ENCODE data around the gene FARP2. TPM values are rescaled to one million over a fixed set of nuclear protein-coding genes. Genes with fewer than 3 reads are reported as not detected.

Gene FARP2
- total and polyA plus RNA-seq, 2 experiments from 2014 or later: 16.0 to 22.6 TPM

DNA sequence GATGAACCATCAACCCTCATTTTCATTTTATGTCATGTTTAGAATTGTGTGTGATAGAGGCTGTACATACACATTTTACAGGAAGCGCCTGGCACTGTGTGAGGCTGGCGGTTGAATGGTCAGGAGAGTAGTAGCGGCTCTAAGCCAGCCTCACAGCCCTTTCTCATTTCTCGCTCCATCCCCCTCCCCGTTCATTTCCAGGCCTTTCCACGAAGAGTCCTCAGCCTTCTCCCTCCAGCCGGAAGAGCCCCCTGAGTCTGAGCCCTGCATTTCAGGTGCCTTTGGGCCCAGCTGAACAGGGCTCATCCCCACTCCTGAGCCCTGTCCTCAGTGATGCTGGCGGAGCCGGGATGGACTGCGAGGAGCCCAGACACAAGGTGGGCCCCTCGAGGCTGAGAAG lies 100.5 kb downstream of the FARP2 start (continued):
- TF ChIP-seq, protein P1, sequence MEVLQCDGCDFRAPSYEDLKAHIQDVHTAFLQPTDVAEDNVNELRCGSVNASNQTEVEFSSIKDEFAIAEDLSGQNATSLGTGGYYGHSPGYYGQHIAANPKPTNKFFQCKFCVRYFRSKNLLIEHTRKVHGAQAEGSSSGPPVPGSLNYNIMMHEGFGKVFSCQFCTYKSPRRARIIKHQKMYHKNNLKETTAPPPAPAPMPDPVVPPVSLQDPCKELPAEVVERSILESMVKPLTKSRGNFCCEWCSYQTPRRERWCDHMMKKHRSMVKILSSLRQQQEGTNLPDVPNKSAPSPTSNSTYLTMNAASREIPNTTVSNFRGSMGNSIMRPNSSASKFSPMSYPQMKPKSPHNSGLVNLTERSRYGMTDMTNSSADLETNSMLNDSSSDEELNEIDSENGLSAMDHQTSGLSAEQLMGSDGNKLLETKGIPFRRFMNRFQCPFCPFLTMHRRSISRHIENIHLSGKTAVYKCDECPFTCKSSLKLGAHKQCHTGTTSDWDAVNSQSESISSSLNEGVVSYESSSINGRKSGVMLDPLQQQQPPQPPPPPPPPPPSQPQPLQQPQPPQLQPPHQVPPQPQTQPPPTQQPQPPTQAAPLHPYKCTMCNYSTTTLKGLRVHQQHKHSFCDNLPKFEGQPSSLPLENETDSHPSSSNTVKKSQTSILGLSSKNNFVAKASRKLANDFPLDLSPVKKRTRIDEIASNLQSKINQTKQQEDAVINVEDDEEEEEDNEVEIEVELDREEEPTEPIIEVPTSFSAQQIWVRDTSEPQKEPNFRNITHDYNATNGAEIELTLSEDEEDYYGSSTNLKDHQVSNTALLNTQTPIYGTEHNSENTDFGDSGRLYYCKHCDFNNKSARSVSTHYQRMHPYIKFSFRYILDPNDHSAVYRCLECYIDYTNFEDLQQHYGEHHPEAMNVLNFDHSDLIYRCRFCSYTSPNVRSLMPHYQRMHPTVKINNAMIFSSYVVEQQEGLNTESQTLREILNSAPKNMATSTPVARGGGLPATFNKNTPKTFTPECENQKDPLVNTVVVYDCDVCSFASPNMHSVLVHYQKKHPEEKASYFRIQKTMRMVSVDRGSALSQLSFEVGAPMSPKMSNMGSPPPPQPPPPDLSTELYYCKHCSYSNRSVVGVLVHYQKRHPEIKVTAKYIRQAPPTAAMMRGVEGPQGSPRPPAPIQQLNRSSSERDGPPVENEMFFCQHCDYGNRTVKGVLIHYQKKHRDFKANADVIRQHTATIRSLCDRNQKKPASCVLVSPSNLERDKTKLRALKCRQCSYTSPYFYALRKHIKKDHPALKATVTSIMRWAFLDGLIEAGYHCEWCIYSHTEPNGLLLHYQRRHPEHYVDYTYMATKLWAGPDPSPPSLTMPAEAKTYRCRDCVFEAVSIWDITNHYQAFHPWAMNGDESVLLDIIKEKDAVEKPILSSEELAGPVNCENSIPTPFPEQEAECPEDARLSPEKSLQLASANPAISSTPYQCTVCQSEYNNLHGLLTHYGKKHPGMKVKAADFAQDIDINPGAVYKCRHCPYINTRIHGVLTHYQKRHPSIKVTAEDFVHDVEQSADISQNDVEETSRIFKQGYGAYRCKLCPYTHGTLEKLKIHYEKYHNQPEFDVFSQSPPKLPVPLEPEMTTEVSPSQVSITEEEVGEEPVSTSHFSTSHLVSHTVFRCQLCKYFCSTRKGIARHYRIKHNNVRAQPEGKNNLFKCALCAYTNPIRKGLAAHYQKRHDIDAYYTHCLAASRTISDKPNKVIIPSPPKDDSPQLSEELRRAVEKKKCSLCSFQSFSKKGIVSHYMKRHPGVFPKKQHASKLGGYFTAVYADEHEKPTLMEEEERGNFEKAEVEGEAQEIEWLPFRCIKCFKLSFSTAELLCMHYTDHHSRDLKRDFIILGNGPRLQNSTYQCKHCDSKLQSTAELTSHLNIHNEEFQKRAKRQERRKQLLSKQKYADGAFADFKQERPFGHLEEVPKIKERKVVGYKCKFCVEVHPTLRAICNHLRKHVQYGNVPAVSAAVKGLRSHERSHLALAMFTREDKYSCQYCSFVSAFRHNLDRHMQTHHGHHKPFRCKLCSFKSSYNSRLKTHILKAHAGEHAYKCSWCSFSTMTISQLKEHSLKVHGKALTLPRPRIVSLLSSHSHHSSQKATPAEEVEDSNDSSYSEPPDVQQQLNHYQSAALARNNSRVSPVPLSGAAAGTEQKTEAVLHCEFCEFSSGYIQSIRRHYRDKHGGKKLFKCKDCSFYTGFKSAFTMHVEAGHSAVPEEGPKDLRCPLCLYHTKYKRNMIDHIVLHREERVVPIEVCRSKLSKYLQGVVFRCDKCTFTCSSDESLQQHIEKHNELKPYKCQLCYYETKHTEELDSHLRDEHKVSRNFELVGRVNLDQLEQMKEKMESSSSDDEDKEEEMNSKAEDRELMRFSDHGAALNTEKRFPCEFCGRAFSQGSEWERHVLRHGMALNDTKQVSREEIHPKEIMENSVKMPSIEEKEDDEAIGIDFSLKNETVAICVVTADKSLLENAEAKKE (CRISPR knock-in tag; IDR thresholded peaks at IDR 0.05): no peak
- TF ChIP-seq POLR2AphosphoS5 (IDR thresholded peaks at IDR 0.05; ENCODE audit: low read depth): no peak

DNA sequence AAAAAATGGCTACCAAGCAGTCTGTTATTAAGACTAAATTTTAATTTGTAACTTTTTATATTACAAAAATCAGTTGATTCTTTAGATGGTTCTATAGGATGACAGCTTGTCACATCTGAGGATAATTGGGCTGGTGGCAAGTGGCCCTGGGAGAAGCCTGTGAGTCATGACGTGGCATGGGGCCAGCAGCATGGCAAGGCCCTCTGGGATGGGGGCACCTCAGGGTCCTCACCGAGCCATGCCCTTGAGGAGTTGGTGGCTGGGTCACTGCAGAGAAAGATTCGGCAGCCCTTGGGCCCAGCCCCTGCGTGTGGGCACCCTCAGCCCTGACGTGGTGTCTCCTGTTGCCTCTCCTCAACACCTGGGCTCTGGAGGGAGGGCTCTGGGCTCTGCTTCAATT lies 102.6 kb downstream of the FARP2 start:
- ATAC-seq (no peak), DNase-seq (ENCODE audit: low spot score) (no peak)
- Histone ChIP-seq H2AFZ (no peak overlapping the region), H3K27ac (ENCODE audit: low read depth) (no peak overlapping the region), H3K4me3 (no peak overlapping the region), H3K27me3 (ENCODE audit: insufficient read depth) (no peaks in the 10 kb centered on the region), H3F3A (replicated peaks; ENCODE audit: low read depth) (no peaks in the 10 kb centered on the region), H3K79me2 (replicated peaks; ENCODE audit: insufficient read depth) (no peaks in the 10 kb centered on the region), H3K4me1 (ENCODE audit: insufficient read depth) (no peaks in the 10 kb centered on the region), H3K4me2 (no peak overlapping the region), H3K36me3 (ENCODE audit: insufficient read depth) (no peaks in the 10 kb centered on the region), H4K20me1 (replicated peaks; ENCODE audit: insufficient read depth) (no peaks in the 10 kb centered on the region), H3K9me2 (ENCODE audit: insufficient read depth) (no peaks in the 10 kb centered on the region)
- TF ChIP-seq EZH2 (IDR thresholded peaks at IDR 0.05; ENCODE audit: low read depth, unreplicated experiment) (no peak), ZNF114 (CRISPR knock-in tag; IDR thresholded peaks at IDR 0.05) (no peak)
- Mint-ChIP-seq H3K27ac (no peak overlapping the region), H3K4me1 (peaks cover 6% of the 10 kb centered on the region; the same call in 2 of the 3 replicates), H3K9me3 (no peaks in the 10 kb centered on the region), H3K4me3 (no peak overlapping the region), H3K36me3 (ENCODE audit: low read depth) (no peaks in the 10 kb centered on the region), H3K27me3 (ENCODE audit: insufficient read depth, low read depth, poor library complexity) (peaks cover 2% of the 10 kb centered on the region)

DNA sequence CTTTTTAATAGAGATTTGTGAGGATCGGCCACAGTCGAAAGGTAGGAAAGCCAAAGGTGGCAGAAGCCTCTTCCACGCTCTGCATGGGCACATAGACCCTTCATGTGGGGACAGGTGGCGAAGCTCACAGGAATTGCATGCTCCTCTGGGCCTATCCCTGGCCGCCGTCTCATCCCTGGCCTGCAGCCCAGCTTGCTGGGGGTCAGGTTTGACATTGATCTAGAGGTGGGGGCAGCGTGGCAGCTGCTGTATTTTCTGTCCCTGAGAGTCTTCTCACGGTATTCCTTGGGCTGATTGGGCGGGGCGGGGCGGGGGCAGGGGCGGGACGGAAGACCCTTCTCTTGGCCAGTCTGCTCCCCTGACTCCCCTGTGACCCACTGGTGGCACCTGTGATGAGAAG lies 103.4 kb downstream of the FARP2 start:
- H3F3A ChIP-seq (replicated peaks; ENCODE audit: low read depth): no peaks in the 10 kb centered on the region
- no peak overlapping the region for H3K27ac Mint-ChIP-seq
- H3K36me3 Mint-ChIP-seq (ENCODE audit: low read depth): no peaks in the 10 kb centered on the region
- TF ChIP-seq ZNF114 (CRISPR knock-in tag; IDR thresholded peaks at IDR 0.05) (no peak), EZH2phosphoT487 (IDR thresholded peaks at IDR 0.05; ENCODE audit: unreplicated experiment) (no peak), ZNF331 (CRISPR knock-in tag; IDR thresholded peaks at IDR 0.05; ENCODE audit: low read depth) (no peak), JUNB (IDR thresholded peaks at IDR 0.05; ENCODE audit: unreplicated experiment) (no peak), NANOG (IDR thresholded peaks at IDR 0.05; ENCODE audit: borderline replicate concordance) (no peak)
- TF ChIP-seq, protein P2, sequence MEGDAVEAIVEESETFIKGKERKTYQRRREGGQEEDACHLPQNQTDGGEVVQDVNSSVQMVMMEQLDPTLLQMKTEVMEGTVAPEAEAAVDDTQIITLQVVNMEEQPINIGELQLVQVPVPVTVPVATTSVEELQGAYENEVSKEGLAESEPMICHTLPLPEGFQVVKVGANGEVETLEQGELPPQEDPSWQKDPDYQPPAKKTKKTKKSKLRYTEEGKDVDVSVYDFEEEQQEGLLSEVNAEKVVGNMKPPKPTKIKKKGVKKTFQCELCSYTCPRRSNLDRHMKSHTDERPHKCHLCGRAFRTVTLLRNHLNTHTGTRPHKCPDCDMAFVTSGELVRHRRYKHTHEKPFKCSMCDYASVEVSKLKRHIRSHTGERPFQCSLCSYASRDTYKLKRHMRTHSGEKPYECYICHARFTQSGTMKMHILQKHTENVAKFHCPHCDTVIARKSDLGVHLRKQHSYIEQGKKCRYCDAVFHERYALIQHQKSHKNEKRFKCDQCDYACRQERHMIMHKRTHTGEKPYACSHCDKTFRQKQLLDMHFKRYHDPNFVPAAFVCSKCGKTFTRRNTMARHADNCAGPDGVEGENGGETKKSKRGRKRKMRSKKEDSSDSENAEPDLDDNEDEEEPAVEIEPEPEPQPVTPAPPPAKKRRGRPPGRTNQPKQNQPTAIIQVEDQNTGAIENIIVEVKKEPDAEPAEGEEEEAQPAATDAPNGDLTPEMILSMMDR (conservative IDR thresholded peaks at IDR 0.05; ENCODE audit: low read depth in 2 of 2): no peak
- TF ChIP-seq, protein P3, sequence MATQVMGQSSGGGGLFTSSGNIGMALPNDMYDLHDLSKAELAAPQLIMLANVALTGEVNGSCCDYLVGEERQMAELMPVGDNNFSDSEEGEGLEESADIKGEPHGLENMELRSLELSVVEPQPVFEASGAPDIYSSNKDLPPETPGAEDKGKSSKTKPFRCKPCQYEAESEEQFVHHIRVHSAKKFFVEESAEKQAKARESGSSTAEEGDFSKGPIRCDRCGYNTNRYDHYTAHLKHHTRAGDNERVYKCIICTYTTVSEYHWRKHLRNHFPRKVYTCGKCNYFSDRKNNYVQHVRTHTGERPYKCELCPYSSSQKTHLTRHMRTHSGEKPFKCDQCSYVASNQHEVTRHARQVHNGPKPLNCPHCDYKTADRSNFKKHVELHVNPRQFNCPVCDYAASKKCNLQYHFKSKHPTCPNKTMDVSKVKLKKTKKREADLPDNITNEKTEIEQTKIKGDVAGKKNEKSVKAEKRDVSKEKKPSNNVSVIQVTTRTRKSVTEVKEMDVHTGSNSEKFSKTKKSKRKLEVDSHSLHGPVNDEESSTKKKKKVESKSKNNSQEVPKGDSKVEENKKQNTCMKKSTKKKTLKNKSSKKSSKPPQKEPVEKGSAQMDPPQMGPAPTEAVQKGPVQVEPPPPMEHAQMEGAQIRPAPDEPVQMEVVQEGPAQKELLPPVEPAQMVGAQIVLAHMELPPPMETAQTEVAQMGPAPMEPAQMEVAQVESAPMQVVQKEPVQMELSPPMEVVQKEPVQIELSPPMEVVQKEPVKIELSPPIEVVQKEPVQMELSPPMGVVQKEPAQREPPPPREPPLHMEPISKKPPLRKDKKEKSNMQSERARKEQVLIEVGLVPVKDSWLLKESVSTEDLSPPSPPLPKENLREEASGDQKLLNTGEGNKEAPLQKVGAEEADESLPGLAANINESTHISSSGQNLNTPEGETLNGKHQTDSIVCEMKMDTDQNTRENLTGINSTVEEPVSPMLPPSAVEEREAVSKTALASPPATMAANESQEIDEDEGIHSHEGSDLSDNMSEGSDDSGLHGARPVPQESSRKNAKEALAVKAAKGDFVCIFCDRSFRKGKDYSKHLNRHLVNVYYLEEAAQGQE (IDR thresholded peaks at IDR 0.05; ENCODE audit: unreplicated experiment): no peak

More for the DNA sequence above, 103.4 kb downstream of the FARP2 start:
- H3K27me3 ChIP-seq (ENCODE audit: insufficient read depth): no peaks in the 10 kb centered on the region
- H3K4me1 ChIP-seq (ENCODE audit: insufficient read depth): no peaks in the 10 kb centered on the region
- no peak overlapping the region for H3K27ac ChIP-seq (ENCODE audit: low read depth)
- no peak overlapping the region for H3K4me3 Mint-ChIP-seq
- H2AFZ ChIP-seq: no peak overlapping the region
- no peak for ATAC-seq
- peaks cover 2% of the 10 kb centered on the region for H3K27me3 Mint-ChIP-seq (ENCODE audit: insufficient read depth, low read depth, poor library complexity)
- H3K79me2 ChIP-seq (replicated peaks; ENCODE audit: insufficient read depth): no peaks in the 10 kb centered on the region
- no peak overlapping the region for H3K4me3 ChIP-seq
- H3K9me3 Mint-ChIP-seq: no peaks in the 10 kb centered on the region
- no peaks in the 10 kb centered on the region for H4K20me1 ChIP-seq (replicated peaks; ENCODE audit: insufficient read depth)
- no peak for DNase-seq (ENCODE audit: low spot score)
- no peaks in the 10 kb centered on the region for H3K9me2 ChIP-seq (ENCODE audit: insufficient read depth)
- H3K4me1 Mint-ChIP-seq: peaks cover 6% of the 10 kb centered on the region; the same call in 2 of the 3 replicates
- H3K4me2 ChIP-seq: no peak overlapping the region
- no peaks in the 10 kb centered on the region for H3K36me3 ChIP-seq (ENCODE audit: insufficient read depth)

Measured in GM23338 (cell line).